Astrocyte (in vitro differentiated cells and primary cell): ENCODE measurements around the gene FBXW10B.
"Not testable (repeated sequence)": the region's sequence is repeated elsewhere in the genome, so short reads cannot be mapped to it uniquely, and the experiment has no call there.

Experiments used
- CTCF ChIP-seq: IDR thresholded peaks from 2 replicates; pipeline ENCODE4 v1.5.1; 2011; ENCODE audit warnings: low read depth, mild to moderate bottlenecking, inconsistent platforms, low read length, moderate library complexity; ENCODE audit not compliant: insufficient read depth
- EZH2 ChIP-seq: IDR thresholded peaks from 2 replicates; pipeline ENCODE4 v1.6.1; 2012; ENCODE audit warnings: mild to moderate bottlenecking, low read length, inconsistent platforms; ENCODE audit not compliant: insufficient read depth

DNA sequence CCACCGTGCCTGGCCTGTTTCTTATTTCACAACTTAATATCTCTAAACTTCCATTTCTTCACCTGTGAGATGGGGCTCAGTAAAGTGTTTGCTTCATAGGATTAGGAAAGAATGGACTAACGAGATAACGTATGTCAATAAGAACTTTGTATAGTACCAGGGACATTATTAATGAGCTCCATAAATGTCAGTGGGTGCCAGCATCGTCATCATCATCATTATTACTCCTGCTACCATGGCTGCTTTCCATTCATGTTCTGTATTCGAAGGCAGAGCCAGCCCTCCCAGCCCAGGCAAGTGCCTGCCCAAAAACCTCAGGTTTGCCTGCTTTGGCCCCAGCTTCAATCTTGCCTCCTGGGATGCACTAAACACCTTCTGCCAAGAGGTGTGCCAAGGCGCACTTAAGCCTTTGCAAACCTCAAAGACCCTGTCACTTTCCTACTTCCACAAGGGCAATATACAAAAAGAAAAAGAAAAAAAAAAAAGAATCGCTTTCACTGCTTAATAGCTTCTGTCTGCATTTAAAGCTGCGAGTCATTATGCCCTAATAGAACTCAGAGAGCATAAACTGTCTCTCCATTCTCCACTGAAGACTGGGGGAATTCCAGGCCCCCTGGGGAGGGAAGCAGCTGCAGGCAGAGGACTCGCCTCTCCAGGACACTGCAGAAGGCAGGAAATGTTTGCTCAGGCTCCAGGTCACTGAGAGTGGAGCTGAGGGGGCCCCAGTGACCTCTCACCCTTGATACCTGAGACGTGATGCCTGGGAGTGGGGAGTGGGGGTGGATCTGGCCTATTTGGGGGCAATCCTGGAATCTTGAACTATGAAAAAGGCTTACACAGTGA, 25.8 kb upstream of the FBXW10B start:
- TF ChIP-seq CTCF, EZH2: not testable (repeated sequence)
